H7 (cell line): ENCODE results near the gene RPRD1B. TPM values are rescaled to one million over a fixed set of nuclear protein-coding genes. Genes with fewer than 3 reads are reported as not detected.

ENCODE experiments used
- DNase-seq: peaks from one replicate; pipeline ENCODE4 v3.0.0; 2012
- H3K27me3 ChIP-seq: 2 replicates; pipeline ENCODE4 v1.6.0; 2011; ENCODE audit warnings: mild to moderate bottlenecking, low read length; ENCODE audit not compliant: control insufficient read depth, insufficient read depth
- H3K36me3 ChIP-seq: replicated peaks from 2 replicates; pipeline ENCODE4 v1.5.1; 2011; ENCODE audit warnings: low read length; ENCODE audit not compliant: control insufficient read depth, insufficient read depth
- H3K4me3 ChIP-seq: 2 replicates; pipeline ENCODE4 v1.5.1; 2011; ENCODE audit warnings: low read depth, mild to moderate bottlenecking, control low read depth, low read length, moderate library complexity; ENCODE audit not compliant: insufficient read depth
- total RNA-seq: library from RNA; depleted of rRNA; stranded (reverse); fragments of >200 nt; shearing (Covaris generic); gene quantifications from 2 replicates; pipeline ENCODE4 v1.2.3, GENCODE V29; 2014; rRNA removed

Gene RPRD1B, protein sequence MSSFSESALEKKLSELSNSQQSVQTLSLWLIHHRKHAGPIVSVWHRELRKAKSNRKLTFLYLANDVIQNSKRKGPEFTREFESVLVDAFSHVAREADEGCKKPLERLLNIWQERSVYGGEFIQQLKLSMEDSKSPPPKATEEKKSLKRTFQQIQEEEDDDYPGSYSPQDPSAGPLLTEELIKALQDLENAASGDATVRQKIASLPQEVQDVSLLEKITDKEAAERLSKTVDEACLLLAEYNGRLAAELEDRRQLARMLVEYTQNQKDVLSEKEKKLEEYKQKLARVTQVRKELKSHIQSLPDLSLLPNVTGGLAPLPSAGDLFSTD
- total RNA-seq, result 12.7 and 22.5 TPM in 2 replicates

GRCh38 chr20:38033330-38034107 lies at the start of gene RPRD1B, which contains the start of gene TTI1:
RPRD1B (plus strand) TSS chr20:38033746; CDS start chr20:38033948, 202 bp downstream.
TTI1 (minus strand) TSS chr20:38033456; CDS start chr20:38013816, 19,640 bp downstream.
- DNase-seq, result peak; percentile 89
- Histone ChIP-seq H3K4me3 (peak within 1 kb of the TSS; percentile 78), H3K27me3 (no peaks in the 10 kb centered on the region), H3K36me3 (peaks cover 3% of the 10 kb centered on the region)

DNA sequence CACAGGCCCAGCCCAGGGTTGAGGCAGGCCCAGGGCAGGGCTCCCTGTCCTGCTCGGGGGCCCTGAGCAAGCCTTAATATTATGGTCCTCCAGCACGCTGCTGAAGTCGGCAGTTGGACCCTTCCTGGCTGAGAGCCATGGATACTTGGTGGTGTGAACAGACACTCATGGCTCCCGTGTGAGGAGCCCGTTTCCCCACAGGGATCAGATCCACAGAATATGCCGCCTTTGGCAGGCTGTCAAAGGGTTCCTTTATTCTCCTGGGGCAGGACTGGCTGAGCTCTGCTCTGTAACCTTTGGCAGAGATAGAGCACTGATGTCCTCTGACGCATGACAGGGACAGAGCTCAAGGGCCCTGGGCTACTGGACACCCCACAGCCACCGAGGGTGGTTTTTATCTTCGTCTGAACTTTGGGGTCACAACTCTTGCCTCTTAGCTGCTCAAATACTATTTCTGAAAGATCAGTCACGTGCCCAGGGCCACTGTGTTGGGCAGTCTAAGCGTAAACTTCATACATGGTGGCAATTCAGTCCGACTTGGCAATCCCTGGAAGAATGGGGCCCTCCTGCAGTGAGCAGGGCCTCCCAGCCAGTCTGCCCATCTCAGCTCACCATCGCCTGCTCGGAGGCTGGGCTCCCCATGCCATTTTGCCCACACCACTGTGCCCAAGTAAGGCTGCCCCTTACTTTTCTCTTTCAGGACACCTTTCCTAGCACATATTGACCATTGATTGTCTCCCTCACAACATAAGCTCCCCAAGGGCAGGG lies 49.3 kb upstream of the RPRD1B start:
- Histone ChIP-seq H3K4me3 (no peak overlapping the region), H3K36me3 (peaks cover 9% of the 10 kb centered on the region), H3K27me3 (no peaks in the 10 kb centered on the region)
- no peak for DNase-seq

DNA sequence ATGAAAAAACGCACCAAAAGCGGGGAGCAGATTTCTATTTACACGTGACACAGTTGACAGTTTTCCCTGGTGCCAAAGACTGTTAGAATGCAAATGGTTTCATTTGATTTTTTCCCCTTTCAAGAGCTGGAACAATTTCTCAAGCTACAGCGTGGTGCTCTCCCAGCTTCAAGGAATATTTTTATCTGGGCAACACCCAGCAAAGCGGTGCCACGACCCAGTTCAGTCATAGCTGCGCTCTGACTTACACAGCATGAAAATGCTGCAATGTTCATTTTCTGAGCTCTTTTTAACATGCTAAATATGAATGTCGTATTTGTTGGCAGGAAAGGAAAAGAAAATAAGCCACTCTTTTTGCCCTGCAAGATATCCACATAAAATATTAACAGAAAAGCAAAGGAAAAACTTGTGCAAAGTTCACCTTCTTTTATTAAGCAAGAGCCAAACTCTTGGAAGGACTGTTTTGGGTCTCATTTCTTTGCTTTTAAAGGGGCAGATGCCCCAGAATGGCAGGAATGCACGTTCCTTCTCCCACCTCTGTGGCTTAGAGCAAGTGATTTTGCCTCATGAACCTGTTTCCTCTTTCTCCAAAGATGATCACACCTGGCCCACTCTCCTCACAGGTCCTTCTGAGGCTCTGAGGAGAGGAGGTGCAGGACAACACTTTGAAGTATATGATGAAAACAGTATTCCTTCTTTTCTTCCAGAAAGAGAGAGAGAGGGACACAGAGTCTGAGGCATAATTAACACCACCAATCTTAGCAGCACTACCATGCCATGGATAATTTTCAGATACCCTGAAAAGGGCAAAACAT lies 47.3 kb upstream of the RPRD1B start:
- no peak overlapping the region for H3K4me3 ChIP-seq

DNA sequence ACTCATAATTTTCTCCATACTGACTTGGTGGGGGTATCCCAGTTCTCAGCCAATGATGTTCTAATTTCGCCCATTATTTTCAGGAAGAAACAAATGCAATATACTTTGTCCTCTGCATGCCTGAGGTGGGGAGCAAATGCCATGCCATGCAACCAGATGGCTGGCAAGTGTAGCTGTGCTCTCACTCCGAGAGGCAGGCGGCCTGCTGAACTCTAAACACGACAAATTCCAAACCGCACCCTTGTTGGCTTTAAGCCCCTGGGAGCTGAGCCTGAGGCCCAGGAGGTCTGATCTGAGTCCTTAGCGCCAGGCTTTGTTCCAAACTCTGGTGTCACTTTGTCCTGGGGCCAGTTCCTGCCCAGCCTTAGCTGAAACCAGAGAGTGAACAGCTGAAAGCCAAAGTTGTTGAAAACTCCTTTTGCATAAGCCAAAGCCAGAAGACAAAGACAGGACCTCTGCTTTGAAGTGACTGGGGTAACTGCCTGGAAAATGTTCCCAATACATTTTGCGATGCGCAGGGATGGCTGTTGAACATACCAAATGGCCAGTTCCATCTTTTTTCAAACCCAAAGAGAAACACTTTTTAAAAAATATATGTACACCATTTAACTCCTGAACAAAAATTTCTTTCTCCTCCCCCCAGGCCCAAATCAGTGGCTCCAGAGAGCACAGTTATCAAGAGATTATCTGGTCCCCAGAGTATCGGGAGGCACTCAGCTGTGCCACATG lies 46.5 kb upstream of the RPRD1B start:
- no peak for DNase-seq
- no peaks in the 10 kb centered on the region for H3K27me3 ChIP-seq

More for the DNA sequence above, 47.3 kb upstream of the RPRD1B start:
- Histone ChIP-seq H3K27me3 (no peaks in the 10 kb centered on the region), H3K36me3 (peaks cover 10% of the 10 kb centered on the region)
- DNase-seq, result no peak

DNA sequence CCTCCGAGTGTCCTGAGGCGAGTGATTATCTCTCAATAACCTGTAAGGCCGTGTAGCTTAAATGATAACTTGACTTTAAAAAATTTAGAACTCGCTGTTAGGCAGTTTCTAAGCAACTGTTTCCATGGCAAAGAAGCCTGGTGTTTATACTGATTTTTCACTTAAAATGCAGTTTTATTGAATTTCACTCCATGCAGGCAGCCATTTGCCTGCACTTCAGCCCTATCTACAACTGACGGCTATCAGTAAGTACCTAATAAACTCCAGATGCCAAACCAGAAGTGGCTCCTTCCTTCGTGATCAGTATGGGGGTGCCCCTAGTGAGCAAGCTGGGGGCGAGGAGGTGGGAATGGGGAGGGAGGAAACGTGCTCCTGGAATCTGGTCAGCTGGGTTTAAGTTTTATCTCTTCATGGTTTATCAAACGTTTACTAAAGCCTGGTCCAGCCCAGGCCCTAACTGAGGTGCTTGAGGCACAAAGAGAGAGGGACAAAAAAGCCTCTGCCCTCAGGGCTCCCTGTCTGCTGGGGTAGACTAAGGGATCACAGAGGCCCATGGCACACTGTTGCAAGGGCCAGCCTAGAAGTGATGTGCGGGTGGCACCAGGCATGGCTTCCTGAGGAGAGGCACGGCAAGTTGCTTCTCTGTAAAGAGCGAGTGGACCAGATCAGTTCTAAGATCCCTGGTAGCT lies 45.8 kb upstream of the RPRD1B start:
- no peak for DNase-seq
- Histone ChIP-seq H3K27me3 (no peaks in the 10 kb centered on the region), H3K36me3 (peaks cover 10% of the 10 kb centered on the region), H3K4me3 (no peak overlapping the region)

More for the DNA sequence above, 46.5 kb upstream of the RPRD1B start:
- H3K4me3 ChIP-seq, result no peak overlapping the region
- H3K36me3 ChIP-seq, result peaks cover 10% of the 10 kb centered on the region

DNA sequence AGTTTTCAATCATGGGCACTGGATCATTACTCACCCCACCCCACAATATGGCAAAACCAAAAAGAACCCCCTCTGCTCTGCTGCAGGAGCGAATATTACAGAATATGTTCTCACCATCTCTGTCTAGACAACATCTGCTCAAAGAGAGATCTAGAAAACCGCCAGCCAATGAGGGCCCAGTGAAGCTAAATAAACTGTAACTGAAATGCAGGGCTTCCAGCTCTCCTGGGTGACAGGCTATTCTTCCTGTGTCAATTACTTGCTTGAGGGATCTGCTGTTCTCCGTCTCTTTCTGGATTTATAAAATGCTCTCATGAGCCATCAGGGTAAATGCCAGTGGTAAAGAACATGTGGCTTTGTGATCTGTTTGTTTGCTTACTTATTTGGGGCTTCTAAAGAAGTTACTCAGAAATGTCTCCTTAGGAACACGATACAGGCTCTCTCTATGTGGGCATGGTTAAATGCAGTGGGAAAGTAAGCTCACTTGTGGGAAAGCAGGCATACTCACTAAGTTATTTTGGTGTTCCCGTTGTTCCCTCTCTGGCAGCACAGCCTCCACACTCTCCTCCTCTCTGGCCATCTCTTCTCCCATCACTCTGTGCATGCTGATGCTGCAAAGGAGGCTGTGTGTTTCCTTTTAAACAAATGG lies 45.1 kb upstream of the RPRD1B start:
- DNase-seq, result no peak
- Histone ChIP-seq H3K36me3 (peaks cover 10% of the 10 kb centered on the region), H3K4me3 (no peak overlapping the region), H3K27me3 (no peaks in the 10 kb centered on the region)

- no peak overlapping the region for H3K4me3 ChIP-seq
- H3K36me3 ChIP-seq, result peaks cover 12% of the 10 kb centered on the region
- DNase-seq, result no peak
- H3K27me3 ChIP-seq, result no peaks in the 10 kb centered on the region
These were observed 43.8 kb upstream of the RPRD1B start for GRCh38 chr20:37989601-37990295.

DNA sequence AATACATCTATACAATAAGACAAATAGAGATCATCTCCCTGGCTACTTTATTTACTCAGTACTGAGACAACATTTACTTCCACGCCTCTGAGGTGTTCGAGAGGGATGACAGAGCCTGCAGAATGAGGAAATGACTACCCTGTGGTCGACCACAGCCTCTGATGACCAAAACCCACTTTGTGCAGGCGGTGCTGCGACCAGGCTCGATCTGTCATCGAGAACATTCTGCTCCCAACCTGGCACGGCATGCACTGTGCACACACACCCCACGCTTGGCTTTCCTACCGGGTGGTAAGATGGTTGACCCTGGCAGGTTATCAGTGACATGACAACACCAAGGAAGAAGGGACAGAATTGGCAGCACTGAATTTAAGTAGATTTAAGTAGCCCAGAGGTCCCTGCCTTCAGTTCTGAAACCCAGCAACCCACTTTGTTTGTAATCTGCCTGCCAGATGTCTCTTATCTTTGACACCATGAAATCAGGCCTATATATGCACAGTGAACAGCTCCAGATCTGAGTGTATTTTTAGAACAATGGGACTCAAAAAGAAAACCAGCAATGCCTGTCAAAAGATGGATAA lies 42.9 kb upstream of the RPRD1B start:
- H3K27me3 ChIP-seq, result no peaks in the 10 kb centered on the region
- H3K36me3 ChIP-seq, result peaks cover 16% of the 10 kb centered on the region
- no peak for DNase-seq
- no peak overlapping the region for H3K4me3 ChIP-seq

DNA sequence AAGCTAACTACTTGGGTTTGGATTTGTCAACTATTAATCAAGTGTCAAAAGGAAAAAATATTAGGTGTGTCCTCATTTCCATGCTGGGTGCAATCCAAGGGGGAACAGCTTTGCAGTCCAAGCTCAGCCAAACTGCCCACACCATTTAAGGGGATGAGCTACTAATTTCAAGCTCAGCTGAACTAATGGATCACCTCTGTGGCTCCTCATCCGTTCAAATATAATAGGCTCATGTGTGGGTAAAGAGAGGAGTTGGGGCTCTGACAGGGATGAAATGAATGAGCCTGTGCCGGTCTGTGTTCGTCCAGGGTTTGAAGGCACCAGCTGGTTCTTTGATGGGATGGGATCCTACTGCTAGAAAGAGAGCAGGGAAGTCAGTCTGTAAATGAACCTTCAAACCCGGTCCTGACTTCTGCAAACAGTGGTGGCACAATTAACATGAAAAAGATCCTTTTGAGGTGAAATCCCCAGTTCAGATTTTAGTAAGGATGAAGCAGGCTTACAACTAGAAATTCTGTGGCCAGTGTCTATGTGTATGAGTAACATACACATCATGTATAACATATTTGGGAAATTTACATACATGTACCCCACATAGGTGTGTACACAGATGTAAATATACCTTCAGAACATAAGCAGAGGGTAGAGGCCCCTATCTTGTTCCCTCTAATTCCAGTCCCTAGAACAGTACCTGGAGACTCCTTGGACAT lies 42.2 kb upstream of the RPRD1B start:
- no peak for DNase-seq
- Histone ChIP-seq H3K36me3 (peaks cover 22% of the 10 kb centered on the region), H3K27me3 (no peaks in the 10 kb centered on the region), H3K4me3 (no peak overlapping the region)

DNA sequence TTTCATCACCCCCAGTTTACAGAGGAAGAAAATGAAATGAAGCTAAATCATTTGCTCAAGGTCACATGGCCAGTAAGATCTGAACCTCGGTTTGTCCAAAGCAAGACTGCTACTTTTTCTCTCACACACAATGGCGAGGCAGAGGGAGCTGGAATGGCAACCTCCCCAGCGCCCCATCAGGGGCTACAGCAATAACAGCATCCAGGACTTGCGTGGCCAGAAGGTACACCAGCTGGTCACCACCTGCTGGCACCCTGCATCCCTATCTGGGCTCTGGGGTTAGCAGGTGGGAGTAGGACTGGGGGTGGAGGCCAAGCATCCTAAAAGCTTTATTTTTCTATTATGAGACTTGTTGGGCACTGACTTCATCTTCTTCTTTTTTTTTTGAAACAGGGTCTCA lies 41.6 kb upstream of the RPRD1B start:
- peaks cover 26% of the 10 kb centered on the region for H3K36me3 ChIP-seq
- H3K4me3 ChIP-seq, result no peak overlapping the region
- H3K27me3 ChIP-seq, result no peaks in the 10 kb centered on the region
- DNase-seq, result no peak

GRCh38 chr20:37992802-37993409 lies 40.6 kb upstream of the RPRD1B start:
- Histone ChIP-seq H3K27me3 (no peaks in the 10 kb centered on the region), H3K4me3 (no peak overlapping the region), H3K36me3 (peaks cover 31% of the 10 kb centered on the region)
- peak; percentile 77 for DNase-seq
